ENCODE data around the gene BLOC1S1.

The BLOC1S1 gene

DNA sequence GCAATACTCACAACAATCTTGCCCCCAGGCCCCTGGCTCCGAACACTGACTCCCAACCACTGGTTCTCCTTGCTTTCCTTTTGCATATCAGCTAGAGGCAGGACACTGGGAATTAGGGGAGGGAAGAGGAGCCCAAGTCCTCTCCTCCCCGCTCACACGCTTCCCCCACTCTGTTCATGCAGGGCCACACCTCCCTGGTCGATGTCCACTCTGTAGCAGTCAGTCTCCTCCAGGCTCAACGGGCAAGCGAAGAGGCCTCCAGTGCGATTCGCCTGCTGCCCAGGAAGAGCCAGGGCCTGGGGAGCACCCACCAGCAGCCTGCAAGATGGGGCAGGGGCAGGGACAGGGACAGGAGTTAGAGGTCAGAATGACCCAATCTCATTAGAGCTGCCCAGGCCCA, 13.0 kb upstream of the BLOC1S1 start:
- no peak for DNase-seq
- Histone ChIP-seq H3K36me3 (ENCODE audit: control insufficient read depth in 1 of 2, insufficient read depth in 2 of 2, low read depth in 1 of 2, low read length in 2 of 2) (peaks cover 0 to 32% of the 10 kb centered on the region in 2 experiments), H2BK5ac (ENCODE audit: low read depth, low read length, poor library complexity, severe bottlenecking) (no peak overlapping the region), H2BK120ac (ENCODE audit: low read depth, low read length) (no peak overlapping the region), H4K91ac (ENCODE audit: low read length) (no peak overlapping the region), H3K4me2 (ENCODE audit: low read length, poor library complexity, severe bottlenecking) (no peak overlapping the region), H2BK15ac (ENCODE audit: low read depth, poor library complexity, severe bottlenecking) (no peak overlapping the region), H3K4me3 (ENCODE audit: insufficient read depth in 1 of 2, low read depth in 1 of 2, low read length in 2 of 2) (no peak overlapping the region), H3K27ac (ENCODE audit: low read length, poor library complexity, severe bottlenecking) (no peak overlapping the region), H3K9me3 (ENCODE audit: control insufficient read depth, low read length) (no peaks in the 10 kb centered on the region), H2AFZ (ENCODE audit: low read depth, low read length) (no peak overlapping the region), H3K14ac (ENCODE audit: low read length in 2 of 2) (no peak overlapping the region), H2BK12ac (ENCODE audit: low read length in 2 of 2) (no peak overlapping the region), H2AK5ac (ENCODE audit: low read length, severe bottlenecking) (no peak overlapping the region), H3K9ac (ENCODE audit: low read length) (no peak overlapping the region), H3K79me1 (replicated peaks; ENCODE audit: low read length, poor library complexity, severe bottlenecking) (no peaks in the 10 kb centered on the region), H3K23ac (ENCODE audit: low read length in 2 of 2) (no peak overlapping the region), H3K27me3 (ENCODE audit: control insufficient read depth in 1 of 2, insufficient read depth in 1 of 2, low read length in 2 of 2) (peaks cover 0 to 43% of the 10 kb centered on the region in 2 experiments), H4K8ac (ENCODE audit: low read length) (no peak overlapping the region), H3K4ac (ENCODE audit: low read depth in 1 of 2, low read length in 2 of 2) (no peak overlapping the region), H3K4me1 (ENCODE audit: control insufficient read depth, insufficient read depth, low read depth, low read length) (peaks cover 14% of the 10 kb centered on the region), H3K18ac (ENCODE audit: low read depth in 1 of 2, low read length in 2 of 2) (no peak overlapping the region)
- WGBS = 96% methylated on average over 6 of the region's 8 CpGs

DNA sequence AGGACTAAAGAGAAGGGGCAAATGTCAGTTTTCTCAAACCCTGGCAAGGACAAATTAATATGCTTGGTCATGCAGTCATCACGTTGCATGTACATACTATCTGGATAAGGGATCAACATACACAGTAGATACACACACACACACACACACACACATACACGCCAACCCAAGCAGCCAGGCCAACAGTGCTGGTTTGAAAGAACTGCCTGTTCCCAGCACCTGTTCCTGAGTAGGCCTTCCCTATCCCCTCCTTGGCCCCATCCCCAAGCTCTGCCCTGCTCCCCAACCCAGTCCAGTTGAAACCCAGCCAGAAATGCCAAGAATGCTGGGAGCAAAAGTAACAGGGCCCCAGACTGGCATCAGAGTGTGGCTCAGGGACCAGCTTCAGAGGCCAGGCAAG, 12.6 kb upstream of the BLOC1S1 start:
- Histone ChIP-seq H3K27me3 (ENCODE audit: control insufficient read depth in 1 of 2, insufficient read depth in 1 of 2, low read length in 2 of 2) (peaks cover 0 to 42% of the 10 kb centered on the region in 2 experiments), H3K14ac (ENCODE audit: low read length in 2 of 2) (no peak overlapping the region), H4K8ac (ENCODE audit: low read length) (no peak overlapping the region), H3K4me3 (ENCODE audit: insufficient read depth in 1 of 2, low read depth in 1 of 2, low read length in 2 of 2) (no peak overlapping the region), H2AK5ac (ENCODE audit: low read length, severe bottlenecking) (no peak overlapping the region), H2BK5ac (ENCODE audit: low read depth, low read length, poor library complexity, severe bottlenecking) (no peak overlapping the region), H2BK15ac (ENCODE audit: low read depth, poor library complexity, severe bottlenecking) (no peak overlapping the region), H3K9me3 (ENCODE audit: control insufficient read depth, low read length) (no peaks in the 10 kb centered on the region), H3K23ac (ENCODE audit: low read length in 2 of 2) (no peak overlapping the region), H3K4ac (ENCODE audit: low read depth in 1 of 2, low read length in 2 of 2) (no peak overlapping the region), H3K4me1 (ENCODE audit: control insufficient read depth, insufficient read depth, low read depth, low read length) (peaks cover 18% of the 10 kb centered on the region), H2AFZ (ENCODE audit: low read depth, low read length) (no peak overlapping the region), H3K9ac (ENCODE audit: low read length) (no peak overlapping the region), H3K36me3 (ENCODE audit: control insufficient read depth in 1 of 2, insufficient read depth in 2 of 2, low read depth in 1 of 2, low read length in 2 of 2) (peaks cover 0 to 28% of the 10 kb centered on the region in 2 experiments), H4K91ac (ENCODE audit: low read length) (no peak overlapping the region), H2BK12ac (ENCODE audit: low read length in 2 of 2) (no peak overlapping the region), H3K27ac (ENCODE audit: low read length, poor library complexity, severe bottlenecking) (no peak overlapping the region), H3K18ac (ENCODE audit: low read depth in 1 of 2, low read length in 2 of 2) (no peak overlapping the region), H3K79me1 (replicated peaks; ENCODE audit: low read length, poor library complexity, severe bottlenecking) (no peaks in the 10 kb centered on the region), H2BK120ac (ENCODE audit: low read depth, low read length) (no peak overlapping the region), H3K4me2 (ENCODE audit: low read length, poor library complexity, severe bottlenecking) (no peak overlapping the region)
- no peak for DNase-seq
- 87% methylated on average over 2 of the region's 2 CpGs for WGBS

- Histone ChIP-seq H2BK5ac (ENCODE audit: low read depth, low read length, poor library complexity, severe bottlenecking) (no peak overlapping the region), H3K14ac (ENCODE audit: low read length in 2 of 2) (no peak overlapping the region), H3K18ac (ENCODE audit: low read depth in 1 of 2, low read length in 2 of 2) (no peak overlapping the region), H3K27me3 (ENCODE audit: control insufficient read depth in 1 of 2, insufficient read depth in 1 of 2, low read length in 2 of 2) (peaks cover 0 to 46% of the 10 kb centered on the region in 2 experiments), H3K4me1 (ENCODE audit: control insufficient read depth, insufficient read depth, low read depth, low read length) (peaks cover 18% of the 10 kb centered on the region), H3K36me3 (ENCODE audit: control insufficient read depth in 1 of 2, insufficient read depth in 2 of 2, low read depth in 1 of 2, low read length in 2 of 2) (peaks cover 0 to 24% of the 10 kb centered on the region in 2 experiments), H3K9ac (ENCODE audit: low read length) (peak overlapping the region; percentile 84), H3K9me3 (ENCODE audit: control insufficient read depth, low read length) (no peaks in the 10 kb centered on the region), H3K4me3 (ENCODE audit: insufficient read depth in 1 of 2, low read depth in 1 of 2, low read length in 2 of 2) (peak overlapping the region in 1 of 2 experiments; percentile 83), H4K8ac (ENCODE audit: low read length) (no peak overlapping the region), H3K4me2 (ENCODE audit: low read length, poor library complexity, severe bottlenecking) (no peak overlapping the region), H2BK120ac (ENCODE audit: low read depth, low read length) (no peak overlapping the region), H2AK5ac (ENCODE audit: low read length, severe bottlenecking) (no peak overlapping the region), H3K27ac (ENCODE audit: low read length, poor library complexity, severe bottlenecking) (no peak overlapping the region), H3K79me1 (replicated peaks; ENCODE audit: low read length, poor library complexity, severe bottlenecking) (no peaks in the 10 kb centered on the region), H2AFZ (ENCODE audit: low read depth, low read length) (no peak overlapping the region), H3K23ac (ENCODE audit: low read length in 2 of 2) (no peak overlapping the region), H2BK15ac (ENCODE audit: low read depth, poor library complexity, severe bottlenecking) (no peak overlapping the region), H3K4ac (ENCODE audit: low read depth in 1 of 2, low read length in 2 of 2) (no peak overlapping the region), H2BK12ac (ENCODE audit: low read length in 2 of 2) (no peak overlapping the region), H4K91ac (ENCODE audit: low read length) (no peak overlapping the region)
- WGBS = 86% methylated on average over 5 of the region's 6 CpGs
- no peak for DNase-seq
These were observed 11.7 kb upstream of the BLOC1S1 start for GRCh38 chr12:55703901-55704761.

- no peak overlapping the region for H3K27ac ChIP-seq (ENCODE audit: low read length, poor library complexity, severe bottlenecking)
- WGBS = 77% methylated on average over 6 of the region's 9 CpGs
These were observed 10.8 kb upstream of the BLOC1S1 start for GRCh38 chr12:55704824-55705718.

More at GRCh38 chr12:55704824-55705718, 10.8 kb upstream of the BLOC1S1 start:
- Histone ChIP-seq H3K9ac (ENCODE audit: low read length) (peak overlapping the region; percentile 84), H3K14ac (ENCODE audit: low read length in 2 of 2) (no peak overlapping the region), H2AFZ (ENCODE audit: low read depth, low read length) (no peak overlapping the region), H3K36me3 (ENCODE audit: control insufficient read depth in 1 of 2, insufficient read depth in 2 of 2, low read depth in 1 of 2, low read length in 2 of 2) (peaks cover 0 to 15% of the 10 kb centered on the region in 2 experiments), H2BK12ac (ENCODE audit: low read length in 2 of 2) (no peak overlapping the region), H3K4me1 (ENCODE audit: control insufficient read depth, insufficient read depth, low read depth, low read length) (peaks cover 18% of the 10 kb centered on the region), H4K91ac (ENCODE audit: low read length) (no peak overlapping the region), H2BK120ac (ENCODE audit: low read depth, low read length) (no peak overlapping the region), H3K4ac (ENCODE audit: low read depth in 1 of 2, low read length in 2 of 2) (no peak overlapping the region), H3K23ac (ENCODE audit: low read length in 2 of 2) (no peak overlapping the region), H2BK15ac (ENCODE audit: low read depth, poor library complexity, severe bottlenecking) (no peak overlapping the region), H3K9me3 (ENCODE audit: control insufficient read depth, low read length) (no peaks in the 10 kb centered on the region), H4K8ac (ENCODE audit: low read length) (no peak overlapping the region), H3K79me1 (replicated peaks; ENCODE audit: low read length, poor library complexity, severe bottlenecking) (no peaks in the 10 kb centered on the region), H3K27me3 (ENCODE audit: control insufficient read depth in 1 of 2, insufficient read depth in 1 of 2, low read length in 2 of 2) (peaks cover 0 to 46% of the 10 kb centered on the region in 2 experiments), H2BK5ac (ENCODE audit: low read depth, low read length, poor library complexity, severe bottlenecking) (no peak overlapping the region), H3K18ac (ENCODE audit: low read depth in 1 of 2, low read length in 2 of 2) (no peak overlapping the region), H3K4me3 (ENCODE audit: insufficient read depth in 1 of 2, low read depth in 1 of 2, low read length in 2 of 2) (peak overlapping the region in 1 of 2 experiments; percentile 83), H3K4me2 (ENCODE audit: low read length, poor library complexity, severe bottlenecking) (no peak overlapping the region), H2AK5ac (ENCODE audit: low read length, severe bottlenecking) (no peak overlapping the region)
- DNase-seq = no peak

Measured in mesenchymal stem cell (in vitro differentiated cells and primary cell).